SW480 (cell line): Measurements from ENCODE around the gene GSTA5.
A peak's percentile ranks its signal among the peaks of the same experiment; 100 is the strongest.
"Not testable (repeated sequence)": the region's sequence is repeated elsewhere in the genome, so short reads cannot be mapped to it uniquely, and the experiment has no call there.

Experiments used
- DNase-seq: peaks from one replicate; pipeline ENCODE4 v3.0.0-alpha.2; 2016; ENCODE audit warnings: low spot score

The GSTA5 gene

GRCh38 chr6:52840763-52841585 lies at the start of gene GSTA5:
GSTA5 (minus strand) TSS chr6:52840813.
- DNase-seq, result no peak

GRCh38 chr6:52890018-52890417 lies 49.4 kb upstream of the GSTA5 start:
- DNase-seq, result no peak

GRCh38 chr6:52887910-52888524 lies 47.4 kb upstream of the GSTA5 start:
- DNase-seq, result peak; percentile 15

DNA sequence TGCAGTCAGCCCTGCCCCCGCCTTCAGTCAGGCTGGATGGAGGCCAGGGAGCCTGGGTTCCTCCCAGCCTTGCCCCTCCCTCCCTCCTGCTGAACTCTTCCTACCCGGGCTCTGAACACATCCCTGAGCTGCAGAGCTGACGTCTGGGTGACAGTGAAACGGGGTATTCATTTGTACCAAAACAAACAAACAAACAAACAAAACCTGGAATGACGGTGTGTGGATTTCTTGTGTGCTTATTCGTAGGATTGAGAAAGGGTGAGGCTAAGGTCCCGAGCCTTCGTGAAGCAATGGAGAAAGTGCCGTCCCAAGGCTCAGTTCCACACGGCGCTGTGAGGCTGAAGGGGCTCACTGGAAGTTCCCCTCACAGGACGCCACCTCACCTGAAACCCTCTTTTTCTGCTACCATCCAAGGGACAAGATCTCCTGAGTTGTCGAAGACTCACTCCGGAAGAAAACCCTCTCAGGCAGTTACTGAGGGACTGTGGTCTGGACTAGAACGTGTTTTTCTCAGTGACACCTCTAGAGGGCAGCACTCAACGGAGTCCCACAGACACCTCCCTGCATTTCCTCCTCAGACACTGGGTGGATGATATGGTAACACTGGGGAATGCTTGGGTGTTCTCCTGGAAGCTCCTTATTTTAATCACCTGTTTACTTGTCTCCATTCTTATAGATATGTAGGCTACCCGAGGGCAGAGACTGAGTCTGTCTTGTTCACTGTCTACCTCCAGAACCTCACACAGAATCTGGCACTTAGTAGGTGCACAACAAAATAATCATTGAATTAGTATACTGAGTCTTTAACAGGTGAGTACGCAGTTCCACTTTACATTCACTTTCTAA lies 41.6 kb upstream of the GSTA5 start:
- peak; percentile 62 for DNase-seq

- DNase-seq, result no peak
These were observed 41.0 kb upstream of the GSTA5 start for GRCh38 chr6:52881662-52881995.

DNA sequence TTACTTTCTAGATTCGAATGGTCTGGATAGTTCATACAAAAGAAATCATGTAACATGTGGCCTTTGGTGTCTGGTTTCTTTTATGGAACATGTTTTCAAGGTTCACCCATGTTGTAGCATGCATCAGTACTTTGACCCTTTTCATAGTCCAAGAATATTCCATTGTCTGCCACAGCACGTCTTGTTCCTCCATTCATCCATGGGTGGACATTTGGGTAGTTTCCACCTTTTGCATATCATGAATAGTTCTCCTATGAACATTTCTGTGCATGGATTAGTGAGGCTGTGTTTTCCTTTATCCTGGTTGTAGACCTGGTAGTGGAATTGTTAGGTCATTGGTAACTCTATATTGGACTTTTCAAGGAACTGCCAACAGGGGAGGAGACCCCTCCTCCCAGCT lies 37.2 kb upstream of the GSTA5 start:
- DNase-seq, result no peak

DNA sequence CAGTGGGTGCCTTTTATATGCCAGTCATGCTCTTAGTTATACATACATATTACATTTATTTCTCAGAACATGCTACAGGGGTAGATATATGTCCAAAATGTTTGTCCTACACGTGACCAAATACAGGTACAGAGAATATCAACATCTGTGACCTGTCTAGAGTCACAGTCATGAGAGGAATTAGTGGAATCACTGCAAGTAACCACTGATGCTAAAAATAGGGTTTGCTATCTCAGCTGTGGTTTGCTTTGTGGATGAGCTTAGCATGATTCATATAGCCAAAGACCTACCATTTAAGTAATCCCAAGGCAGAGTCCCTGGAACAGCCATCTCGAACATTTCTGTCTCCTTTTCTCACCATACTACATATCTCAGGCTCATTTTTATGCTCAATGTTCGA lies 36.6 kb upstream of the GSTA5 start:
- peak; percentile 69 for DNase-seq

- DNase-seq, result no peak
These were observed 35.6 kb upstream of the GSTA5 start for GRCh38 chr6:52876056-52876787.

DNA sequence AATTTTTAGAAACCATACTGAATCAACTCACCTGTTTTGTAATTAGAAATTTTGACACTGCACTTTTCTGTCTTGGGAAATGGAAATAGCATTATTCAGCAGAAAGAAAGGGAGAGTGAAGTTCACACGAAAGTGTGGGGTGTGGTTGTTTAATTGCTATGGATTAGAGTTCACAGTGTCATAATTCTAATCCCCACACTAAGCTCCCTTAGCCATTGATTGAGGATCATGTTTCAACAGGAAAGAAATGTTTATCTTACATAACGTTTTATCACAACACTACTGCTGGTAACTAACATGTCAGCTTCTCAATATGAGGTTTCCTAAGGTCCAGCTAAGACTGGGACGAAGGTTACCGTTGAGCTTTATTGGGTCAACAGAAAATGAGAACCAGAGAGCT lies 31.4 kb upstream of the GSTA5 start:
- DNase-seq, result no peak

- DNase-seq, result no peak
These were observed 31.0 kb upstream of the GSTA5 start for GRCh38 chr6:52871621-52872020.

GRCh38 chr6:52870335-52871091 lies 29.9 kb upstream of the GSTA5 start:
- not testable (repeated sequence) for DNase-seq

GRCh38 chr6:52868899-52869298 lies 28.3 kb upstream of the GSTA5 start:
- DNase-seq, result not testable (repeated sequence)

DNA sequence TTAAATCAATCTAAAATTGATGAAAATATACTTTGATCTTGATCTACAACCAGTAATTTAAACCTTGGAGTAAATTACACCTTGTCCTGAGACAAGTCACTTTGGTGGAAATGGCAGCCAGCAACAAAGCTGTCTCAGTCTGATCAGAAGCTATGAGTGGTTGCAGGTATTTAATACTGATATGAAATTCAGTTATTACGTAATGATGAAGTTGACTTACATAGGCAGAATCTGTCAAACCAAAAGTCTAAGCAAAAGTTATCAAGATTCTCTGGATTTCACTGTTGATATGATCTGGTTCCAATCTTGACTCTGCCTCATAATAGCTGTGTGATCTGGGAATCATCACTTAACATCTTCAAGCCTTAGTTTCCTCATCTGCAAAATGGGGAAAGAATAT lies 27.6 kb upstream of the GSTA5 start:
- no peak for DNase-seq

GRCh38 chr6:52861151-52861550 lies 20.5 kb upstream of the GSTA5 start:
- not testable (repeated sequence) for DNase-seq

GRCh38 chr6:52858416-52858815 lies 17.8 kb upstream of the GSTA5 start:
- DNase-seq, result no peak

DNA sequence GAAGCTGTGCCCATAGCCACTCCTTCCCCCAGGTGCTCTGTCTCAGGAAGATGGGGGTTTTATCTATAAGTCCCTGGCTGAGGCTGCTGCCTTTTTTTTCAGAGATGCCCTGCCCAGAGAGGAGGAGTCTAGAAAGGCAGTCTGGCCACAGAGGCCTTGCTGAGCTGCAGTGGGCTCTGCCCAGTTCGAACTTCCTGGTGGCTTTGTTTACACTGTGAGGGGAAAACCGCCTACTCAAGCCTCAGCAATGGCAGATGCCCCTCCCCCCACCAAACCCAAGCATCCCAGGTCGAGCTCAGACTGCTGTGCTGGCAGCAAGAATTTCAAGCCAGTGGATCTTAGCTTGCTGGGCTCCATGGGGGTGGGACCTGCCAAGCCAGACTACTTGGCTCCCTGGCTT lies 15.5 kb upstream of the GSTA5 start:
- DNase-seq, result peak; percentile 4

DNA sequence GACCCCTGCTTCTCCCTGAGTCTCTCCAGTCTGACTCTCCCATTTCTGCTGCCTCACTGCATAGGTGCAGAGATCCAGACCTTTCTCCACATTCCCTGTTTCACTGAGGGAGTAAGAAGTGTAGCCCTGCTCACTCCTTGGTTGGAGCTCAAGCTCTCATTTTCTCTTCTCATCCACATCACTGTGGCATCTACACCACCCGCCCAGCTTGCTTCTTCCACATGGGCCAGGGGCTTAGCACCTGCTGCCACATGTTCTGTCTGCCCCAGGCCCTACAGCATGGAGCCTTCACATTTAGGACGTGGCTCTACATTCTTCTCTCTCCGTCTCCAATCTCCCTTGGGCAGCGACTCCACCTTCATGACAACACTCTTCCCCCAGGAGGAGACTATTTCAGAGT lies 8.5 kb upstream of the GSTA5 start:
- no peak for DNase-seq

- no peak for DNase-seq
These were observed 5.4 kb upstream of the GSTA5 start for GRCh38 chr6:52846002-52846401.

GRCh38 chr6:52843605-52844004 lies 3.0 kb upstream of the GSTA5 start:
- no peak for DNase-seq

GRCh38 chr6:52839124-52840055 lies 1.2 kb downstream of the GSTA5 start:
- DNase-seq, result peak; percentile 52
